ENCODE results near the gene HDAC4. TPM values are rescaled to one million over a fixed set of nuclear protein-coding genes. Genes with fewer than 3 reads are reported as not detected.

The HDAC4 gene
- total RNA-seq, 1 experiment from 2014 or later: 44.4 TPM

DNA sequence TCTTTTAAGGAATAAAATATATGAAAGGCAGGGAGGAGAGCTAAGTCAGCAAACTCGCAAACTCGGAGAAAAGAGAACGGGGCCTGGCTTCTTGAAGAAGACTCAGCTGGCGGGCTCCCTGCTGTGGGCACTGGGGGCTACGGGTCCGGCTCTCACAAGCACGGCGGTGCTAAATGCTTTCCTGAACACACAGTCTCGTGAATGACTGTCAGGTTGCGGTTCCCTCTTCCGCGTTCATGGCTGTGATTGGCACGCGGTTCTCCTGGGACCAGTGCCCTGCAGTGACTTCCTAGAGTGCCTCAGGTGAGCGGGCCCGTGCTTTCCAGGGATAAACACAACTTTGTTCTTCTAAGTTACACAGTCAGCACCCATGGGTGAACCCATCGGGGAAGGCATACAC lies 208.4 kb downstream of the HDAC4 start (continued):
- no peak for TF ChIP-seq ZNF425 (CRISPR knock-in tag; conservative IDR thresholded peaks at IDR 0.05)
- no peak for TF ChIP-seq AR (CRISPR knock-in tag; IDR thresholded peaks at IDR 0.05)
- no peak for TF ChIP-seq RELA (CRISPR knock-in tag; IDR thresholded peaks at IDR 0.05; ENCODE audit: borderline replicate concordance)

DNA sequence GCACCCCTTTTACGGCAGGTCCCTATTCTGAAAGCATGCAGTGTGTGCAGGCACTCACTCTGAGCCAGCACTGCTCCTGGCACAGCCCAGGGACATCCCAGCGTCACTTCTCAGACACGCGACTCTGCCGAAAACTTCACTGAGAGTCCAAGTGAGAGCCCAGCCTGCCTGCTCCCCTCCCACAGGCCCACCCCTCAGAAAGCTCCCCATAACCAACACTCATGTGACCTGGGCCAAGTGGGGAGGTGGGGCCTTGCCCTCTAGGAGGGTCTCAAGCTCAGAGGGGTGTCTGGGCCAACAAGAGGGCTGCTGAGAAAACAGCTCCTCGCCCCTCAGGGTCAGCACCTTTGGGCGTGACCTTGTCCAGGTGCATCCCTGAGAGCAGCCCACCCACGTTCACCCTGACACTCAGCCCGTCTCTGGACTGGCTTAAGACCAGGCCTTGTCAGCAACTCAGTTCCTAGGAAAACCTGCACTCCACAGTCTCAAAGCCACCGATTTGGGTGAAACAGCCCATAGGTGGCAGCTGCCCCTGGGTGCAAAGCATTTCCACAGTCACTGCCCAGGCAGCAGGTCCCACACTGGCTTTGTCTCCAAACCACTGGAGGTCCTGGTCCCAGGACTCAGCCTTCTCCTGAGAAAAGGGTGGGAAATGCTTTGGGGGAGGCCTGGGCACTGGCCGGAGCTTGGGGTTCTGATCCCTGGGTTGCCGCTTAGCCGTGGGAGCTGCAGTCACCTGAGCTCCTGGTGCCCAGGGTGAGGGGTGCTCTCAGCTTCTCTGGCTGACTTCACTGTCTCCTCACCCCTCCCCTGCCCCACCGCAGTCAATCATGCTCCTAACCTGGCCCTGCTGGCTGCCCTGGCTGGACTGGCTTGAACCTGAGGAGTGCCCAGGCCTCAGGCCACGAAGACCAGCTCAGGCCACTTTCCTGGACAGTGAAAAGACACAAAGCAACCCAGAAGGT lies 209.6 kb downstream of the HDAC4 start:
- Mint-ChIP-seq H3K36me3 (peaks cover 26% of the 10 kb centered on the region), H3K4me3 (no peak overlapping the region), H3K9me3 (0 out of 2 replicates have a peak, but pooled peaks cover 3% of the 10 kb centered on the region), H3K27ac (peak overlapping the region; percentile 85), H3K4me1 (no peaks in the 10 kb centered on the region), H3K27me3 (ENCODE audit: low read depth) (no peaks in the 10 kb centered on the region)
- POLR2A ChIA-PET: no interaction called here
- no peak for DNase-seq (ENCODE audit: low spot score)
- ATAC-seq: no peak
- no peak for TF ChIP-seq E2F4 (CRISPR knock-in tag; IDR thresholded peaks at IDR 0.05; ENCODE audit: borderline replicate concordance, low read depth)
- TF ChIP-seq CBFB (CRISPR knock-in tag; IDR thresholded peaks at IDR 0.05; ENCODE audit: low read depth): no peak
- no peak for TF ChIP-seq GTF2I (CRISPR knock-in tag; conservative IDR thresholded peaks at IDR 0.05)
- no peak for TF ChIP-seq NR3C1 (CRISPR knock-in tag; conservative IDR thresholded peaks at IDR 0.05; ENCODE audit: low read depth)
- CTCF ChIA-PET: interaction anchor here (1.0 to 1.2 kb wide), 4 partner anchors 10 to 100 kb away, joined by 3 read pairs; no protein-coding TSS in a partner anchor

GRCh38 chr2:239190361-239190760 lies 210.5 kb downstream of the HDAC4 start:
- POLR2A ChIA-PET: no interaction called here
- DNase-seq (ENCODE audit: low spot score) (no peak), ATAC-seq (no peak)
- H3K27me3 Mint-ChIP-seq (ENCODE audit: low read depth): no peaks in the 10 kb centered on the region
- H3K9me3 Mint-ChIP-seq: 0 out of 2 replicates have a peak, but pooled peaks cover 3% of the 10 kb centered on the region
- no peaks in the 10 kb centered on the region for H3K4me1 Mint-ChIP-seq
- H3K36me3 Mint-ChIP-seq: peaks cover 26% of the 10 kb centered on the region
- no peak overlapping the region for H3K4me3 Mint-ChIP-seq
- peak overlapping the region; percentile 85 for H3K27ac Mint-ChIP-seq
- CTCF ChIA-PET: no interaction called here
- no peak for TF ChIP-seq ZNF281 (CRISPR knock-in tag; IDR thresholded peaks at IDR 0.05)
- TF ChIP-seq CTCF (IDR thresholded peaks at IDR 0.05): no peak
- no peak for TF ChIP-seq MLX (CRISPR knock-in tag; IDR thresholded peaks at IDR 0.05)
- TF ChIP-seq, protein P1, sequence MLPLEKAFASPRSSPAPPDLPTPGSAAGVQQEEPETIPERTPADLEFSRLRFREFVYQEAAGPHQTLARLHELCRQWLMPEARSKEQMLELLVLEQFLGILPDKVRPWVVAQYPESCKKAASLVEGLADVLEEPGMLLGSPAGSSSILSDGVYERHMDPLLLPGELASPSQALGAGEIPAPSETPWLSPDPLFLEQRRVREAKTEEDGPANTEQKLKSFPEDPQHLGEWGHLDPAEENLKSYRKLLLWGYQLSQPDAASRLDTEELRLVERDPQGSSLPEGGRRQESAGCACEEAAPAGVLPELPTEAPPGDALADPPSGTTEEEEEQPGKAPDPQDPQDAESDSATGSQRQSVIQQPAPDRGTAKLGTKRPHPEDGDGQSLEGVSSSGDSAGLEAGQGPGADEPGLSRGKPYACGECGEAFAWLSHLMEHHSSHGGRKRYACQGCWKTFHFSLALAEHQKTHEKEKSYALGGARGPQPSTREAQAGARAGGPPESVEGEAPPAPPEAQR (CRISPR knock-in tag; IDR thresholded peaks at IDR 0.05): no peak
- TF ChIP-seq RELA (CRISPR knock-in tag; IDR thresholded peaks at IDR 0.05; ENCODE audit: borderline replicate concordance): no peak
- TF ChIP-seq ZNF425 (CRISPR knock-in tag; conservative IDR thresholded peaks at IDR 0.05): no peak

Measured in WTC11 (cell line).